ENCODE data around the gene AKR1C8.

Gene AKR1C8

GRCh38 chr10:5165738-5166137 lies 19.2 kb downstream of the AKR1C8 start:
- ChIA-PET CTCF (no interaction called here), POLR2A (no interaction called here)
- TF ChIP-seq, protein P1, sequence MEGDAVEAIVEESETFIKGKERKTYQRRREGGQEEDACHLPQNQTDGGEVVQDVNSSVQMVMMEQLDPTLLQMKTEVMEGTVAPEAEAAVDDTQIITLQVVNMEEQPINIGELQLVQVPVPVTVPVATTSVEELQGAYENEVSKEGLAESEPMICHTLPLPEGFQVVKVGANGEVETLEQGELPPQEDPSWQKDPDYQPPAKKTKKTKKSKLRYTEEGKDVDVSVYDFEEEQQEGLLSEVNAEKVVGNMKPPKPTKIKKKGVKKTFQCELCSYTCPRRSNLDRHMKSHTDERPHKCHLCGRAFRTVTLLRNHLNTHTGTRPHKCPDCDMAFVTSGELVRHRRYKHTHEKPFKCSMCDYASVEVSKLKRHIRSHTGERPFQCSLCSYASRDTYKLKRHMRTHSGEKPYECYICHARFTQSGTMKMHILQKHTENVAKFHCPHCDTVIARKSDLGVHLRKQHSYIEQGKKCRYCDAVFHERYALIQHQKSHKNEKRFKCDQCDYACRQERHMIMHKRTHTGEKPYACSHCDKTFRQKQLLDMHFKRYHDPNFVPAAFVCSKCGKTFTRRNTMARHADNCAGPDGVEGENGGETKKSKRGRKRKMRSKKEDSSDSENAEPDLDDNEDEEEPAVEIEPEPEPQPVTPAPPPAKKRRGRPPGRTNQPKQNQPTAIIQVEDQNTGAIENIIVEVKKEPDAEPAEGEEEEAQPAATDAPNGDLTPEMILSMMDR (IDR thresholded peaks at IDR 0.05; ENCODE audit: control extremely low read depth, extremely low read depth, low read depth, missing control alignments) = no peak
- no peak for DNase-seq (ENCODE audit: extremely low spot score)

DNA sequence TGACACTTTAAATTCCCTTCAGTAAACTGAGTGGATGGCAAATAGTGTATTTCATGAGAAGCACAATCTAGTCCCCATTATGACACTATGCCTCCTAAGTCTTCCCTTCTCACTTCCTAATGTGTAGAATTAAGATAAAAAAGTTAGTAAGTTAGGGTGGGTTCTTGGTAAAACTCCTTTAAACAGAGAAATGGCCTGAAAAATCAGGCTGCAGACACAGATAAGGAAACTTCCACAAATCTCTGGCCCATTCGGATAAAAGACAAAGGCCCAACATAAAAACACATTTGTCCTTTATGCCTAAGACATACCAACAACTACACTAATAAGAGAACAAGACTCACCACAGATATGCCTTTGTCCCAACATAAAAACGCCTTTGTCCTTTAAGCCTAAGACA lies 21.5 kb downstream of the AKR1C8 start:
- no peak for DNase-seq (ENCODE audit: extremely low spot score)
- POLR2A ChIA-PET = no interaction called here
- CTCF ChIA-PET = no interaction called here
- TF ChIP-seq, protein P1 (IDR thresholded peaks at IDR 0.05; ENCODE audit: control extremely low read depth, extremely low read depth, low read depth, missing control alignments) = no peak

DNA sequence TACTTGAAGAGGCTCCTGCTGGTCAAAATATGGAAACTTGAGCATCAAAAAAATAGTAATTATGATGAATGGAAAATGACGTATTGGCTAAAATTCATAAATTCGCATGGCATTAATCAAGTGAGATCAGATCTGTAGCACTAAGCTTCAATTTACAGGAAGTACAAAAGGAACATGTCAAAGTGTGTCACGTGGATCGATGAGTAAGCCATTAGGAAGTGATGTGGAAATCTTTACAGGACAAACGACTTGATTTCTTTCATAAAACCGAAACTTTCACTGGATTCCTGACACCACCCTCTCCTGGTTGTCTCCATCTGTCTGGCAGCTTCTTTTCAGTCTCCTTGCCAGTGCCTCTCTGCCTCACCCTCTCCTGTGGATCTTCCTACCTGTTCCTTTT lies 25.8 kb downstream of the AKR1C8 start:
- TF ChIP-seq, protein P1 (IDR thresholded peaks at IDR 0.05; ENCODE audit: control extremely low read depth, extremely low read depth, low read depth, missing control alignments) = no peak
- ChIA-PET POLR2A (no interaction called here), CTCF (no interaction called here)
- no peak for DNase-seq (ENCODE audit: extremely low spot score)

- ChIA-PET CTCF (no interaction called here), POLR2A (no interaction called here)
- TF ChIP-seq, protein P1 (IDR thresholded peaks at IDR 0.05; ENCODE audit: control extremely low read depth, extremely low read depth, low read depth, missing control alignments) = no peak
- DNase-seq (ENCODE audit: extremely low spot score) = no peak
Measured at GRCh38 chr10:5157501-5157900, 27.4 kb downstream of the AKR1C8 start.

DNA sequence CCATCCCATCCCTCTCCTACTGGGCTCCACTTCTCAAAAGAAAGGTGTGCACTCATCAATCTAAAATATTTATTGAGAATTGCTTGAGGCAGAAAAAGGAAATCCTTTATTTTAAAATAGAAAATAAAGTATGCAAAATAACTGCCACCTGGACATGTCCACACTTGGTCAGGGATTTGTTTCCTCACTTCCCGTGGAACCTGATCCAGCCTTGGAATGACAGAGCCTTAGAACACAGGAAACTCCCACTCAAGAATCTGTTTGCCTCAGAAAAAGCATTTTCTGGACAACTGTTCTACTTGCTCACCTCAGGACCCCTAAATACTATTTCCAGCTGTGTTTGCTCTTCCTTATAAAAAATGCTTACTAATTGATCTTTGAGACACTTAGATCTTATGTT lies 29.0 kb downstream of the AKR1C8 start:
- CTCF ChIA-PET = no interaction called here
- no peak for DNase-seq (ENCODE audit: extremely low spot score)
- TF ChIP-seq, protein P1 (IDR thresholded peaks at IDR 0.05; ENCODE audit: control extremely low read depth, extremely low read depth, low read depth, missing control alignments) = no peak
- POLR2A ChIA-PET = no interaction called here

DNA sequence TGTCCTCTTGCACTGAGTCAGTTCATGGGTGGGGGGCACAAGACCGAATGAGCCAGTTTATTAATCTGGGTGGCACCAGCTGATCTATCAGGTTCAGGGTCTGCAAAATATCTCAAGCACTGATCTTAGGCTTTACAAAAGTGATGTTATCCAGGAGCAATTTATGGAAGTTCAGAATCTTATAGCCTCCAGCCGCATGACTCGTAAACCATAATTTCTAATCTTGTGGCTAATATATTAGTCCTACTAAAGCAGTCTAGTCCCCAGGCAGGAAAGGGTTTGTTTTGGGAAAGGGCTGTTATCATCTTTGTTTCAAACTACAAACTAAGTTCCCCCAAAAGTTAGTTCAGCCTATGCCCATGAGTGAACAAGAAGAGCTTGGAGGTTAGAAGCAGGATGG lies 33.9 kb downstream of the AKR1C8 start:
- POLR2A ChIA-PET = no interaction called here
- TF ChIP-seq, protein P1 (IDR thresholded peaks at IDR 0.05; ENCODE audit: control extremely low read depth, extremely low read depth, low read depth, missing control alignments) = no peak
- DNase-seq (ENCODE audit: extremely low spot score) = no peak
- CTCF ChIA-PET = interaction anchor here (1.1 kb wide), 1 partner anchor 18 kb away, joined by 3 read pairs; no protein-coding TSS in a partner anchor

- TF ChIP-seq, protein P1 (IDR thresholded peaks at IDR 0.05; ENCODE audit: control extremely low read depth, extremely low read depth, low read depth, missing control alignments) = no peak
- no peak for DNase-seq (ENCODE audit: extremely low spot score)
- CTCF ChIA-PET = no interaction called here
- POLR2A ChIA-PET = no interaction called here
Measured at GRCh38 chr10:5148678-5149032, 36.3 kb downstream of the AKR1C8 start.

All from GM10248 (cell line).